BE2C (cell line): ENCODE results near the gene ARHGEF39.
A peak's percentile ranks its signal among the peaks of the same experiment; 100 is the strongest.

Source experiments
- DNase-seq: peaks from one replicate; pipeline ENCODE4 v3.0.0-alpha.2; 2020
- H3K27me3 ChIP-seq: fragments of 250-450 bp; sonication (Bioruptor Pico); 2 replicates; pipeline ENCODE4 v1.5.1; 2020; ENCODE audit warnings: mild to moderate bottlenecking
- H3K36me3 ChIP-seq: fragments of 250-450 bp; sonication (Bioruptor Pico); 2 replicates; pipeline ENCODE4 v1.5.1; 2020; ENCODE audit warnings: mild to moderate bottlenecking
- H3K4me1 ChIP-seq: fragments of 250-450 bp; sonication (Bioruptor Pico); 2 replicates; pipeline ENCODE4 v1.5.1; 2020
- H3K4me3 ChIP-seq: 2 replicates; pipeline ENCODE4 v1.5.1; 2011; ENCODE audit warnings: low read depth, low read length
- H3K9me3 ChIP-seq: fragments of 250-450 bp; sonication (Bioruptor Pico); 2 replicates; pipeline ENCODE4 v1.5.1; 2020
- TF ChIP-seq, protein P1 (sequence below): IDR thresholded peaks from 2 replicates; pipeline ENCODE4 v1.5.1; 2012; ENCODE audit warnings: mild to moderate bottlenecking, low read depth, low read length

Gene ARHGEF39

GRCh38 chr9:35680331-35681105 lies 15.5 kb upstream of the ARHGEF39 start:
- TF ChIP-seq, protein P1, sequence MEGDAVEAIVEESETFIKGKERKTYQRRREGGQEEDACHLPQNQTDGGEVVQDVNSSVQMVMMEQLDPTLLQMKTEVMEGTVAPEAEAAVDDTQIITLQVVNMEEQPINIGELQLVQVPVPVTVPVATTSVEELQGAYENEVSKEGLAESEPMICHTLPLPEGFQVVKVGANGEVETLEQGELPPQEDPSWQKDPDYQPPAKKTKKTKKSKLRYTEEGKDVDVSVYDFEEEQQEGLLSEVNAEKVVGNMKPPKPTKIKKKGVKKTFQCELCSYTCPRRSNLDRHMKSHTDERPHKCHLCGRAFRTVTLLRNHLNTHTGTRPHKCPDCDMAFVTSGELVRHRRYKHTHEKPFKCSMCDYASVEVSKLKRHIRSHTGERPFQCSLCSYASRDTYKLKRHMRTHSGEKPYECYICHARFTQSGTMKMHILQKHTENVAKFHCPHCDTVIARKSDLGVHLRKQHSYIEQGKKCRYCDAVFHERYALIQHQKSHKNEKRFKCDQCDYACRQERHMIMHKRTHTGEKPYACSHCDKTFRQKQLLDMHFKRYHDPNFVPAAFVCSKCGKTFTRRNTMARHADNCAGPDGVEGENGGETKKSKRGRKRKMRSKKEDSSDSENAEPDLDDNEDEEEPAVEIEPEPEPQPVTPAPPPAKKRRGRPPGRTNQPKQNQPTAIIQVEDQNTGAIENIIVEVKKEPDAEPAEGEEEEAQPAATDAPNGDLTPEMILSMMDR, result no peak
- no peak for DNase-seq

GRCh38 chr9:35679766-35680330 lies 14.9 kb upstream of the ARHGEF39 start:
- Histone ChIP-seq H3K36me3 (no peaks in the 10 kb centered on the region), H3K27me3 (no peaks in the 10 kb centered on the region), H3K9me3 (no peaks in the 10 kb centered on the region), H3K4me3 (no peak overlapping the region), H3K4me1 (0 out of 2 replicates have a peak, but pooled peaks cover 2% of the 10 kb centered on the region)
- no peak for DNase-seq
- TF ChIP-seq, protein P1, result no peak

More at GRCh38 chr9:35680331-35681105, 15.5 kb upstream of the ARHGEF39 start:
- no peaks in the 10 kb centered on the region for H3K27me3 ChIP-seq
- H3K4me3 ChIP-seq, result no peak overlapping the region
- H3K9me3 ChIP-seq, result no peaks in the 10 kb centered on the region
- no peaks in the 10 kb centered on the region for H3K36me3 ChIP-seq
- H3K4me1 ChIP-seq, result 0 out of 2 replicates have a peak, but pooled peaks cover 2% of the 10 kb centered on the region

DNA sequence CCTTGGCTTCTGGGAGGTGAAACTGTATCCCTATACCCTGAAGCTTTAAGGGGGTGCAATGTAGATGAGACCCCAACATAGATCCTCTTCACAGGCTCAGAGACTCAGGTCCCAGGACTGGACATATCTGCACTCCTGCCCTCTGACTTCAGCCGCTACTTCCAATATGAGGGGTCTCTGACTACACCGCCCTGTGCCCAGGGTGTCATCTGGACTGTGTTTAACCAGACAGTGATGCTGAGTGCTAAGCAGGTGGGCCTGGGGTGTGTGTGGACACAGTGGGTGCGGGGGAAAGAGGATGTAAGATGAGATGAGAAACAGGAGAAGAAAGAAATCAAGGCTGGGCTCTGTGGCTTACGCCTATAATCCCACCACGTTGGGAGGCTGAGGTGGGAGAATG lies 14.1 kb upstream of the ARHGEF39 start:
- Histone ChIP-seq H3K4me3 (no peak overlapping the region), H3K9me3 (no peaks in the 10 kb centered on the region), H3K4me1 (0 out of 2 replicates have a peak, but pooled peaks cover 2% of the 10 kb centered on the region), H3K27me3 (no peaks in the 10 kb centered on the region), H3K36me3 (no peaks in the 10 kb centered on the region)
- TF ChIP-seq, protein P1, result no peak
- DNase-seq, result no peak

- H3K4me1 ChIP-seq, result no peaks in the 10 kb centered on the region
- H3K4me3 ChIP-seq, result peak overlapping the region; percentile 52
- no peaks in the 10 kb centered on the region for H3K9me3 ChIP-seq
Measured at GRCh38 chr9:35675732-35676392, 10.9 kb upstream of the ARHGEF39 start.

DNA sequence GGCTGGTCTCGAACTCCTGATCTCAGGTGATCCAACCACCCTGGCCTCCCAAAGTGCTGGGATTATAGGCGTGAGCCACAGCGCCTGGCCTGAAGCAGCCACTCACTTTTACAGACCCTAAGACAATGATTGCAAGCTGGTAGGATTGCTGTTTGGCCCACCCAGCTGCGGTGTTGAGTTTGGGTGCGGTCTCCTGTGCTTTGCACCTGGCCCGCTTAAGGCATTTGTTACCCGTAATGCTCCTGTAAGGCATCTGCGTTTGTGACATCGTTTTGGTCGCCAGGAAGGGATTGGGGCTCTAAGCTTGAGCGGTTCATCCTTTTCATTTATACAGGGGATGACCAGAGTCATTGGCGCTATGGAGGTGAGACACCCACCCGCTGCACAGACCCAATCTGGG lies 10.2 kb upstream of the ARHGEF39 start:
- H3K4me3 ChIP-seq, result peak overlapping the region; percentile 52
- H3K9me3 ChIP-seq, result no peaks in the 10 kb centered on the region
- TF ChIP-seq, protein P1, result no peak
- no peaks in the 10 kb centered on the region for H3K36me3 ChIP-seq
- H3K27me3 ChIP-seq, result no peaks in the 10 kb centered on the region
- no peaks in the 10 kb centered on the region for H3K4me1 ChIP-seq
- no peak for DNase-seq

More at GRCh38 chr9:35675732-35676392, 10.9 kb upstream of the ARHGEF39 start:
- H3K27me3 ChIP-seq, result no peaks in the 10 kb centered on the region
- TF ChIP-seq, protein P1, result no peak
- no peaks in the 10 kb centered on the region for H3K36me3 ChIP-seq
- DNase-seq, result peak; percentile 85
